Heart left ventricle (tissue), 13 donors: ENCODE results near the gene R3HDML.

Experiments
- CTCF ChIP-seq, 12 donors: fragments of 200-600 bp; sonication (generic) in 4 of 12; IDR thresholded peaks; one replicate each; pipeline versions ENCODE4 v1.5.0 to v1.8.0; 2018 to 2022; ENCODE audit warnings: antibody characterized with exemption in 12 of 12, mild to moderate bottlenecking in 5 of 12
- POLR2A ChIP-seq, 2 donors: fragments of 450-650 bp; IDR thresholded peaks; one replicate each; pipeline ENCODE4 v1.6.1; 2017; ENCODE audit warnings: antibody characterized with exemption in 2 of 2, mild to moderate bottlenecking in 2 of 2, moderate library complexity in 2 of 2
- donor health status: ischemic (EF 13 %, LVEDD 7.1; RV severe dilation, severe dysfunction).
- donor health status: DM: no; HTN: yes; CAD: no.
- donor health status: DM: no; HTN: no; CAD: no.
- donor health status: ischemic (EF 25% LVEDD 6.9; RV normal size, moderate dysfunction).
- donor health status: ischemic (EF 25% LVEDD 5.7; RV mildly dilated, moderate dysfunction).
- donor health status: ischemic (EF 35%, LVEDD 5.7; RV mildly dilated, moderate dysfunction).
- donor health status: nonischemic (EF 11% LVEDD 7.7; RV severe dilation, severe dysfunction).
- donor health status: DM: yes; HTN: yes; CAD: no.
- donor health status: PGD.
- donor health status: ischemic (EF 29% LVEDD 5.4; RV normal size, mild dysfunction).
- donor health status: nonischemic (EF 23%, LVEDD 6.1; RV moderate dilation, normal function).

GRCh38 chr20:44399446-44399845 lies 62.6 kb downstream of the R3HDML start:
- TF ChIP-seq POLR2A (IDR thresholded peaks at IDR 0.05) = no peak
- no peak for TF ChIP-seq CTCF (IDR thresholded peaks at IDR 0.05)
